ENCODE results near the gene SIAE.
"Not testable (repeated sequence)": the region's sequence is repeated elsewhere in the genome, so short reads cannot be mapped to it uniquely, and the experiment has no call there.

SIAE gene

GRCh38 chr11:124622531-124623451, 50.7 kb downstream of the SIAE start, which contains the start of gene TBRG1:
Gene TBRG1, plus strand, starts transcription at chr11:124622864. Its CDS starts 220 bp downstream, at chr11:124623084.
- peak; percentile 51 for FAIRE-seq

GRCh38 chr11:124618863-124619262, 54.7 kb downstream of the SIAE start:
- FAIRE-seq, result no peak

GRCh38 chr11:124612567-124613246, 60.8 kb downstream of the SIAE start:
- FAIRE-seq, result no peak

- no peak for FAIRE-seq
These were observed 61.5 kb downstream of the SIAE start for GRCh38 chr11:124612045-124612444.

GRCh38 chr11:124611064-124611463, 62.5 kb downstream of the SIAE start, which contains the start of gene PANX3:
Gene PANX3, plus strand, starts transcription at chr11:124611428. Its CDS starts 129 bp downstream, at chr11:124611557.
- no peak for FAIRE-seq

GRCh38 chr11:124610295-124610694, 63.2 kb downstream of the SIAE start:
- FAIRE-seq, result no peak

- FAIRE-seq, result no peak
These were observed 65.4 kb downstream of the SIAE start for GRCh38 chr11:124608147-124608546.

GRCh38 chr11:124605719-124606118, 67.8 kb downstream of the SIAE start:
- FAIRE-seq, result no peak

- FAIRE-seq, result not testable (repeated sequence)
These were observed 70.8 kb downstream of the SIAE start for GRCh38 chr11:124602723-124603122.

GRCh38 chr11:124602193-124602592, 71.3 kb downstream of the SIAE start:
- FAIRE-seq, result no peak

- no peak for FAIRE-seq
These were observed 72.8 kb downstream of the SIAE start for GRCh38 chr11:124600621-124601320.

- no peak for FAIRE-seq
These were observed 75.9 kb downstream of the SIAE start for GRCh38 chr11:124597626-124598025.

GRCh38 chr11:124595302-124595701, 78.2 kb downstream of the SIAE start:
- no peak for FAIRE-seq

GRCh38 chr11:124592627-124593026, 80.9 kb downstream of the SIAE start:
- FAIRE-seq, result no peak

GRCh38 chr11:124591430-124591829, 82.1 kb downstream of the SIAE start:
- FAIRE-seq, result no peak

- FAIRE-seq, result peak; percentile 97
These were observed 87.2 kb downstream of the SIAE start for GRCh38 chr11:124586238-124586860.

- FAIRE-seq, result no peak
These were observed 88.7 kb downstream of the SIAE start for GRCh38 chr11:124584681-124585372.

- FAIRE-seq, result no peak
These were observed 89.8 kb downstream of the SIAE start for GRCh38 chr11:124583781-124584180.

Measured in A204.1 (cell line).